HG03108 (cell line): ENCODE measurements around the gene KLC1.

Experiments
- ATAC-seq: cut with Tn5 transposase; IDR thresholded peaks from one replicate; pipeline ENCODE4 v1.9.1; 2021; ENCODE audit warnings: moderate library complexity; ENCODE audit not compliant: unreplicated experiment

KLC1 gene

DNA sequence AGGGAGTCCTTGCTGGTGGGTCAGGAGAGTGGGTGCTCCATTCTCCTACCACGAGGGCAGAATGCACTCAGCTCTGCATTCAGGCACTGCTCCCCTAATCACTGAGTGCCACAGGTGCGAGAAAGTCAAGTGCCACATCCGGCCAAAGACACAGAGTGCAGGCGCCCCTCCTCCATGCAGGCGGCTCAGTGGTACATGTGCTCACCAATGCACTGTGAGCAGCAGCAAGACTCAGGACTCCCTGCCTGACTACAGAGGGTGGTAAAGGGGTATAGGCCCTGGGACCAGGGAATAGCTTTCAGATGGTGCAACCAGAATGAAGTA is 119.5 kb downstream of the KLC1 start:
- no peak for ATAC-seq

DNA sequence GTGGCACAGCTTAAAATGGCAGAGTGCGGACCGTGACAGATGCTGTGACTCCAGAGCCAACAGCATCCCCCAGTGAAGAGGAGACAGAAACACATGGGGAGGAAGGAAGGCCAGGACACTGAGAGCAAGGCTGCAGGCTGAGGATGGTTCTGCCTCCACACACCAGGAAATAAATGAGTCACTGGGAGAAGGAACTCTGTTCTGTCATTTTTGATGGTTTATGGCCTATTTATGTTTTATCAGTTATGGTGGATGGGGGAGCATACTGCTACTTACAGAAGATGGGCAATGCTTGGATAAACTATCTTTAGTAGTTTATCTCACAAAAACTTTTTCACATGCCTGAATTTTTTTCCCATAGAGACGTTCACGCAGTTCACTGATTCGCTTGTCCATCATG is 120.4 kb downstream of the KLC1 start:
- ATAC-seq: no peak

DNA sequence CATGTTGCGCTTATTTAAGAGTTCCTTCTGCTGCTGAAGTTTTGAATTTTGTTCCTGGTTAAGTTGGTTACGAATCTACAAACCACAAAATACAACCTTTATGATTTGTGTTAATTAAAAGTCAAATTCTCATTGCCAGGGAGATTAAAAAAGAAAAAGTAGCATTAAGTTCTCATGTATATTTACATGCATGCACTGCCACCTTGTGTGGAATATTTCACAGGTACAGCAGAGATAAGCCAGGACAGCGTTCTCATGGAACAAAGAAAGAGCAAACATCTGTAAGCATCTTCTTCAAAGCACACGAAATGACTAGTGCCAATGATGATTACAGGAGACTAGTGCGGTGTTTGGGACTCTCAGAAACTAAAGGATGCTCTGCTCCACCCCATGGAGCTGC is 120.8 kb downstream of the KLC1 start:
- ATAC-seq: no peak
